Prostate gland (tissue), 2 donors: ENCODE measurements around the gene HSD17B1. TPM values are rescaled to one million over a fixed set of nuclear protein-coding genes. Genes with fewer than 3 reads are reported as not detected.
"Not testable (repeated sequence)": the region's sequence is repeated elsewhere in the genome, so short reads cannot be mapped to it uniquely, and the experiment has no call there.

Source experiments
- DNase-seq: peaks from one replicate; pipeline ENCODE4 v3.0.0-alpha.2; 2019; ENCODE audit warnings: low spot score
- H3K27ac ChIP-seq, 2 donors: fragments of 200-600 bp; sonication (generic); 2 replicates each; pipeline ENCODE4 v1.5.1; 2017 to 2019
- H3K27me3 ChIP-seq: fragments of 200-600 bp; sonication (generic); replicated peaks from 2 replicates; pipeline ENCODE4 v1.5.1; 2019; ENCODE audit not compliant: insufficient read depth
- H3K36me3 ChIP-seq, 2 donors: fragments of 200-600 bp; sonication (generic); 1 replicate in 1 of 2; 2 replicates in 1 of 2; pipeline versions ENCODE4 v1.5.1 to v1.8.1; 2017 to 2019
- H3K4me1 ChIP-seq: fragments of 200-600 bp; sonication (generic); replicated peaks from 2 replicates; pipeline ENCODE4 v1.5.1; 2019
- H3K4me3 ChIP-seq, 2 donors: fragments of 200-600 bp; sonication (generic); 2 replicates each; pipeline ENCODE4 v1.5.1; 2017 to 2019
- H3K9me3 ChIP-seq: fragments of 200-600 bp; sonication (generic); 2 replicates; pipeline ENCODE4 v1.5.1; 2017
- CTCF ChIP-seq, 4 experiments: fragments of 200-600 bp in 2 of 4; fragments of 450-650 bp in 2 of 4; sonication (generic) in 2 of 4; IDR thresholded peaks; 1 replicate in 3 of 4; 2 replicates in 1 of 4; pipeline ENCODE4 v1.5.1; 2016 to 2019; ENCODE audit warnings: antibody characterized with exemption in 4 of 4, mild to moderate bottlenecking in 2 of 4, moderate library complexity in 2 of 4
- POLR2A ChIP-seq: fragments of 450-650 bp; IDR thresholded peaks from one replicate; pipeline ENCODE4 v1.6.1; 2016; ENCODE audit warnings: antibody characterized with exemption, mild to moderate bottlenecking
- POLR2AphosphoS5 ChIP-seq: sonication (generic); formaldehyde crosslinking; IDR thresholded peaks from one replicate; pipeline ENCODE4 v1.6.1; 2017; ENCODE audit warnings: antibody characterized with exemption
- WGBS: methylation state at CpG from one replicate; pipeline ENCODE4 v1.1.5; 2018; 5-methylcytosine and 5-hydroxymethylcytosine counted together
- intact Hi-C: fragments of 100-400 bp; cut with DNase I; formaldehyde crosslinking; loops from one replicate; pipeline ENCODE4 v1.14.2; 2022
- total RNA-seq, 2 donors: library from RNA; depleted of rRNA; stranded (reverse); fragments of >200 nt; gene quantifications; one replicate each; pipeline ENCODE4 v1.1.0, GENCODE V29; 2016

Gene HSD17B1, protein sequence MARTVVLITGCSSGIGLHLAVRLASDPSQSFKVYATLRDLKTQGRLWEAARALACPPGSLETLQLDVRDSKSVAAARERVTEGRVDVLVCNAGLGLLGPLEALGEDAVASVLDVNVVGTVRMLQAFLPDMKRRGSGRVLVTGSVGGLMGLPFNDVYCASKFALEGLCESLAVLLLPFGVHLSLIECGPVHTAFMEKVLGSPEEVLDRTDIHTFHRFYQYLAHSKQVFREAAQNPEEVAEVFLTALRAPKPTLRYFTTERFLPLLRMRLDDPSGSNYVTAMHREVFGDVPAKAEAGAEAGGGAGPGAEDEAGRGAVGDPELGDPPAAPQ
- total RNA-seq: 10 to 100 TPM in 1 of 2 donors, 1 to 10 TPM in 1; 4.1 to 16.2 TPM

- H3K4me3 ChIP-seq: peak within 1 kb of the TSS in 1 of 2 donors; percentile 82
- H3K4me1 ChIP-seq, H3K27me3 ChIP-seq, H3K9me3 ChIP-seq, DNase-seq, H3K36me3 ChIP-seq, H3K27ac ChIP-seq, intact Hi-C loops: not testable (repeated sequence)
- 90% methylated on average over 15 of the region's 15 CpGs for WGBS
These were observed at the start of gene HSD17B1 for GRCh38 chr17:42552736-42553135. Gene HSD17B1 (plus strand): TSS chr17:42552923. CDS start chr17:42552934, 11 bp downstream.

DNA sequence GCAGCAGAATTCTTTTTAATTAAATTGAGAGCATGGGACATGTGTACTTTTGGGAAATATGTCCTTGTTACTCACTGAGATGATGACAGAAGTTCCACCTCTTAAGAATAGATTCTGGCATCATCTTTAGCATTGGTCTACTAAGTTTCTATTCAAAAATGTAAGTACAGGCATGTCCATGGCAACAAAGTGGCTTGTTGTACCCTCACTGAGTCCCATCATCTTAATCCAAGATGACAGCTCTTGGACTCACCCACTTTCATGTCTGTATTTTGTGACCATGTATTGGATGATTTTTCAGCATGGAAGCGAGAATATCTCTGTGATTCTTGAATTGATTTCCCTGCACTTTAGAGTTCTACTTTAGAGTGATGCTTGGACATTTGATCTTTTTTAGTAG is 49.8 kb upstream of the HSD17B1 start:
- H3K27me3 ChIP-seq: no peaks in the 10 kb centered on the region
- intact Hi-C loops: no loop called here
- H3K9me3 ChIP-seq: no peaks in the 10 kb centered on the region
- TF ChIP-seq POLR2AphosphoS5 (no peak), CTCF (IDR thresholded peaks at IDR 0.05) (no peak), POLR2A (no peak)
- H3K27ac ChIP-seq: no peak overlapping the region
- no peak overlapping the region for H3K4me3 ChIP-seq
- DNase-seq: no peak
- WGBS: 100% methylated on average over 1 of the region's 1 CpG
- H3K36me3 ChIP-seq: peaks cover 0 to 14% of the 10 kb centered on the region in 2 donors
- H3K4me1 ChIP-seq: no peaks in the 10 kb centered on the region

GRCh38 chr17:42507671-42508070 is 45.1 kb upstream of the HSD17B1 start:
- Histone ChIP-seq H3K27ac (peak overlapping the region in 1 of 2 donors; percentile 75), H3K36me3 (peaks cover 0 to 8% of the 10 kb centered on the region in 2 donors), H3K4me1 (peaks cover 8% of the 10 kb centered on the region), H3K9me3 (no peaks in the 10 kb centered on the region), H3K4me3 (no peak overlapping the region), H3K27me3 (no peaks in the 10 kb centered on the region)
- 92% methylated on average over 4 of the region's 4 CpGs for WGBS
- intact Hi-C loops: loop anchor here (5.0 kb wide), 1 partner anchor 50 kb away; the partner anchor contains the start of gene ATP6V0A1
- no peak for TF ChIP-seq CTCF (IDR thresholded peaks at IDR 0.05)
- no peak for TF ChIP-seq POLR2AphosphoS5
- TF ChIP-seq POLR2A: no peak
- no peak for DNase-seq

GRCh38 chr17:42508426-42509165 is 44.1 kb upstream of the HSD17B1 start:
- peaks cover 8% of the 10 kb centered on the region for H3K4me1 ChIP-seq
- intact Hi-C loops: loop anchor here (5.0 kb wide), 1 partner anchor 51 kb away; the partner anchor contains the start of gene ATP6V0A1

More at GRCh38 chr17:42508426-42509165, 44.1 kb upstream of the HSD17B1 start:
- Histone ChIP-seq H3K36me3 (no peaks in the 10 kb centered on the region), H3K4me3 (no peak overlapping the region), H3K27ac (peak overlapping the region; percentile 72 to 75), H3K27me3 (no peaks in the 10 kb centered on the region), H3K9me3 (no peaks in the 10 kb centered on the region)
- DNase-seq: no peak
- TF ChIP-seq POLR2AphosphoS5 (no peak), POLR2A (no peak), CTCF (IDR thresholded peaks at IDR 0.05) (no peak)
- WGBS: 80% methylated on average over 12 of the region's 12 CpGs
